Hypothalamus (tissue), 51 donors: Measurements from ENCODE around the gene AKNA.

ENCODE experiments used
- DNase-seq, 51 donors: peaks; one replicate each; lab custom pipeline; 2025; lab: John Stamatoyannopoulos, UW

AKNA gene

GRCh38 chr9:114289571-114290481 is 98.0 kb downstream of the AKNA start:
- no peak for DNase-seq

- no peak for DNase-seq
Measured at GRCh38 chr9:114289106-114289505, 98.7 kb downstream of the AKNA start.

GRCh38 chr9:114288193-114289091 is 99.3 kb downstream of the AKNA start:
- no peak for DNase-seq

GRCh38 chr9:114287763-114288192 is 100.0 kb downstream of the AKNA start:
- no peak for DNase-seq

GRCh38 chr9:114287001-114287762 is 100.6 kb downstream of the AKNA start:
- DNase-seq, result no peak

GRCh38 chr9:114286146-114286679 is 101.6 kb downstream of the AKNA start:
- DNase-seq, result no peak

GRCh38 chr9:114285166-114285867 is 102.5 kb downstream of the AKNA start:
- DNase-seq, result no peak

GRCh38 chr9:114284316-114285060 is 103.3 kb downstream of the AKNA start:
- no peak for DNase-seq
